ENCODE data around the gene VIPR2. TPM values are rescaled to one million over a fixed set of nuclear protein-coding genes. Genes with fewer than 3 reads are reported as not detected.

The VIPR2 gene
- total RNA-seq, 1 experiment from 2014 or later, result not detected

DNA sequence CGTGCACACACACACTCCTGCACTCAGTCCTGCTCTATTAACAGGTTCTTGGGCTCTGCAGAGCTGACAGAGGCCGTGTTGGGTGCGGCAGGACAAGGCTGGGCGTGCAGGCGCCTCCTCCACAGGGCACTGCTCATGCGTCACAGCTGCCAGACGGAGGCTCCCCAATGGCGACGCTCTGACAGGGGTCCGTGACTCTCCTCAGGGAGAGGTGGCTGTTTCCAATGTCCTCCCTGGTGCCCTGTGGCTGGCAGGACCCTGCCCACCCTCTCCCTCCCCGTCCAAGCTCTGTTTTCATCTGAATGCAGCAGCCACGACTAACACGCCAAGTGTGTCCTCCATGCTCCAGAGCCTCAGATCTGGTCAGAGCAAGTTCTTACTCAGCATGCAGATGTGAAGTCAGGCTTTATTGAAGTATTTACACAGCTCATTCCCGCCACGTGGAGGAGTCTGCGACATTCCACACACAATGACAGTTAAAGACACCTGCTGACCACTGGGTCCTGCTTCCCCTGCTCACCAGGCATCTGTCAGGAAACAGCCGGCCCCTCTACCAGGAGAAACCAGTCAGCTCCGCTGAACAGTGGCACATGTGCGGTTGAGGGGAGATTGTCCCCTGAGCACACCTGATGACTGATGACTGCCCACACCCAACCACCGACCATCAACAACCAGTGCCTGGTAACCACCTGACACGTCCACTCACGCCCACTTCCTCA is 116.7 kb downstream of the VIPR2 start:
- Histone ChIP-seq H3K9me3 (replicated peaks) (no peaks in the 10 kb centered on the region), H3K27me3 (replicated peaks) (peaks cover 5% of the 10 kb centered on the region), H3K36me3 (no peaks in the 10 kb centered on the region), H3K4me3 (no peak overlapping the region), H3K4me1 (replicated peaks) (peaks cover 4% of the 10 kb centered on the region; the same call in 1 of the 2 replicates), H3K27ac (no peak overlapping the region)
- peak in 1 of 2 experiments; percentile 25 for DNase-seq (ENCODE audit: low read depth in 1 of 2, low spot score in 2 of 2)

DNA sequence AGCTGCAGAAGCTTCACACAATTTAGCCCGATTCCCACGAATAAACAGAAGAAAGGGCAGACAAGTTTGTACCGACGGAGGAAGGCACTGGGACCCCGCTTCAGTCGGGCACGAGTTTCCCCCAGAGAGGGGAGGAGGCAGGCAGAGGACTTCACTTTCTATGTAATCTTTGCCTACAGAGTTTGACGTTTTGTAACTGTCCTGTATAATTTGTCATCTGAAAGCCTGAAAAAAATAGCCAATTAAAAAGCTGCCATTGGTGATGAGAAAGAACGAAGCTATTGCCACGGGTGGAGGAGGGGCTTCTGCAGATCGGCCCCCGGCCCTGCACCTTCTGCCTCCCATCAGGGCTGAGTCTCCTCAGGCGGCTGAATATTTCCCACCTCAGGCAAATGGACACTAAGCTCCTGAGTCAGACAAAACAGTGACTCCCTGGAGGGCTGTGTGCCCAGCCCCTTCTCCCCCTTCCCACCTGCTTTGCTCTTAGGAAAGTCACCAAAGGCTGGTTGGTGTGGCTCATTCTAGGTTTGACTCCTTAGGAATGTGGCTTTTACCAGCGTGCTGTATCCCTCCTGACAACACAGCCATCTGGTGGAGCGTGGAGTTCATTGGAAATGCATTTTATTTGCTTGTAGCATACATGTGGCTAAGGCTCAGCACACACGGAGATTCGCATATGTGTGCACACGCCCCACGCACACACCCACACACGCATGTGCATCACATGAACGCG is 117.4 kb downstream of the VIPR2 start:
- Histone ChIP-seq H3K36me3 (no peaks in the 10 kb centered on the region), H3K27me3 (replicated peaks) (peaks cover 5% of the 10 kb centered on the region), H3K9me3 (replicated peaks) (no peaks in the 10 kb centered on the region), H3K27ac (no peak overlapping the region), H3K4me1 (replicated peaks) (peaks cover 4% of the 10 kb centered on the region; the same call in 1 of the 2 replicates), H3K4me3 (no peak overlapping the region)
- peak in 1 of 2 experiments; percentile 21 for DNase-seq (ENCODE audit: low read depth in 1 of 2, low spot score in 2 of 2)

DNA sequence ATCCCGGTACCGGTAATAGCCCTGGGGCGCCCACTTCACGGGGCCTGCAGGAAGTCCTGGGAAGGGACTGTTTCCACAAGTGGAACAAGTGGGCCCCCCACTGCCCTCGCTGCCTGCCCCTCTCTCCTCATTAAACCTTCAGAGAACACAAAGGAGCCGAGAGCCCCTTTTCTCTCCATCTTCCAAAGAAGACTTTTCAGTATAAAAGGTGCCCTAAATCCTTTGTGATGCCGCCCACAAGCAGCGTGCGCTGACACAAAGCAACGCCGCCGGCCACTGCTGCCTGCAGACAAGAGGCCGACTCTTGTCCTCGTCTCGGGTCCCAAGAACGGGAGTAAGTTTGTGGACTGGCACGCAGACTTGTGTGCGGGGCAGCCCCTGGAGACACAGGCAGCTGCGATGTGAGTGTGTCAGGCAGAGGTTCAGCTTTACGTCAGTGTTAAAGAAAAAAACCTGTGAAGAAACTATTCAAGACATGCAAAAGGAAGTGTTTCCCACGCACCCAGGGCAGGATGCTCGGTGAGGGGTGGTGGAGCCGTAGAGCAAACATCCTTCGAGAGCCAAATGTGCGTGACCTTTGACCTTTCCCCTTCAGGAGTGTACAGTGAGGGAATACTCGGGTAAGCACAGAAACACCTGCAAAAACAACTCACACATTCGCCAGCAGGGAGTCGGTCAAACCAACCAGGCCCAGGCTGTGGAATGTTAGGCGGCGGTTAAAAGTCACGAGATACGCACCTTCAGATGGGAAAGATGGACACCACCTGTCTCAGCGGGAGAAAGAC is 118.2 kb downstream of the VIPR2 start:
- DNase-seq (ENCODE audit: low read depth in 1 of 2, low spot score in 2 of 2), result peak in 1 of 2 experiments; percentile 28
- Histone ChIP-seq H3K4me3 (no peak overlapping the region), H3K27ac (no peak overlapping the region), H3K36me3 (no peaks in the 10 kb centered on the region), H3K4me1 (replicated peaks) (peaks cover 4% of the 10 kb centered on the region; the same call in 1 of the 2 replicates), H3K9me3 (replicated peaks) (no peaks in the 10 kb centered on the region), H3K27me3 (replicated peaks) (peaks cover 5% of the 10 kb centered on the region)

DNA sequence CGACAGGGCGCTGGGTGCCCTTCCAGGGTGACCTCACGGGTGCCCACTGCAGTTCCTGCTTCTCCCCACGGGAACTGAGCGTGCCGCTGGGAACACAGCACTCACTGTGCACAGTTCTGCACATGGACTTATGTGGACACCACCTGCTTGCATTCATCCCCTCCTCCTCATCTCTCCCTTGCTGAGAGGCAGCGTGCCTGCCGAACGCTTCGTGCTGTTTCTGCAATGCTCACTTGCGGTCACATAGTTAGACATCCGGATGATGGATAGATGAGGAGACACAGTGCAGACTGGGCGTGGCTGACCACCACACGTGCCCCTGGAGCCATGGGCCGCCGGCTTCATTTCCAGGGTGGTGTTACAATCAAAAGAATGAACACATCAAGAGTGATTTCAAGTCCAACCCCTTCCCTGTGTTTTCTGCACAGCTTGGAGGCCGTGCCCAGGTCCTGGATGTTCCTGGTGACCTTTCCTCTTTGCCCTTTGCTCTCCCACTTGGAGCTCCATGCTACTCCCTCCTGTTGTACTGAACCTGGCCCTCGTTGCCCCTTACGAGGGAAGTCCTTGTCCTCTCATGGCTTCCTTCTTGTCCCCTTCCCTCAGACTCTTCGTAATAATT is 119.4 kb downstream of the VIPR2 start:
- Histone ChIP-seq H3K36me3 (no peaks in the 10 kb centered on the region), H3K9me3 (replicated peaks) (no peaks in the 10 kb centered on the region), H3K4me3 (no peak overlapping the region), H3K27me3 (replicated peaks) (no peaks in the 10 kb centered on the region; the same call in 1 of the 2 replicates), H3K4me1 (replicated peaks) (no peaks in the 10 kb centered on the region), H3K27ac (no peak overlapping the region)
- DNase-seq (ENCODE audit: low read depth in 1 of 2, low spot score in 2 of 2), result peak in 1 of 2 experiments; percentile 8

DNA sequence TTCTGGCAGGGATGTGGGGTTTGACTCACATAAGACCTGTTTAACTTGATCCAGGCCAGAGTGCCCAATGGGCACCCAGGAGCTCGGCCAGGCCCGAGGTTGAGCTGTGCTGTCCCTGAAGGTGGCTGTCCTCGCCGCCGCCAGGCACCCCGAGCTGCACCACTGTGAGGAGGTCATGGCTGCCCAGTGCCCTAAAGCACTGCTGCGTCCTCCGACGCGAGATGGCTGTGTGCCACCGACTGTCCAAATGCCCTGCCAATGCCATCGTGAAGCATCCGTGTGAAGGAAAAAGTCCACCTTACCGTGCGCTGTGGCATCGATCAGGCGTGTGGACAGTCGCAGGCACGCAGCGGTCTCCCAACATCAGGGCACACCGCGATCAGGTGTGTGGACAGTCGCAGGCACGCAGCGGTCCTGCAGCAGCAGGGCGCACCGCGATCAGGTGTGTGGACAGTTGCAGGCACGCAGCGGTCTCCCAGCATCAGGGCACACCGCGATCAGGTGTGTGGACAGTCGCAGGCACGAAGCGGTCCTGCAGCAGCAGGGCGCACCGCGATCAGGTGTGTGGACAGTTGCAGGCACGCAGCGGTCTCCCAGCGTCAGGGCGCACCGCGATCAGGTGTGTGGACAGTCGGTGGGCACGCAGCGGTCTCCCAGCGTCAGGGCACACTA is 120.3 kb downstream of the VIPR2 start:
- H3K27ac ChIP-seq, result no peak overlapping the region
- no peaks in the 10 kb centered on the region for H3K27me3 ChIP-seq (replicated peaks)
- no peaks in the 10 kb centered on the region for H3K36me3 ChIP-seq
- no peaks in the 10 kb centered on the region for H3K9me3 ChIP-seq (replicated peaks)
- no peaks in the 10 kb centered on the region for H3K4me1 ChIP-seq (replicated peaks)
- DNase-seq (ENCODE audit: low read depth in 1 of 2, low spot score in 2 of 2), result no peak
- H3K4me3 ChIP-seq, result no peak overlapping the region

DNA sequence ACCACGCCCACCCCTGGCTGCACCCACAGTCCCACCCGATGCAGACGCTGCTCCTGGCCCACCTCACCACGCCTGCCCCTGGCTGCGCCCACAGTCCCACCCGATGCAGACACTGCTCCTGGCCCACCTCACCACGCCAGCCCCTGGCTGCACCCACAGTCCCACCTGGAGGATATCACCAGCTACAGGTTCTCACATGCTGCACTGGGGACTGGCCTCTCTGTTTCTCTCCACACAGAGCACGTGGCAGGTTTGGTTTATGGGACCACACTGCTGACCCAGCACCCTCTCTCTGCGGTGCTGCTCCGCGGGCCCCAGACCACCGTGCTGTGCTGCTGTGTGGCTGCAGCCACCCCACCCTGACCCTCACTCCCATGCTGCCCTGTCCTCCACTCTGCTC is 120.9 kb downstream of the VIPR2 start:
- no peak overlapping the region for H3K4me3 ChIP-seq
- H3K36me3 ChIP-seq, result no peaks in the 10 kb centered on the region
- no peaks in the 10 kb centered on the region for H3K27me3 ChIP-seq (replicated peaks)
- H3K9me3 ChIP-seq (replicated peaks), result no peaks in the 10 kb centered on the region
- H3K27ac ChIP-seq, result no peak overlapping the region
- H3K4me1 ChIP-seq (replicated peaks), result no peaks in the 10 kb centered on the region
- no peak for DNase-seq (ENCODE audit: low read depth in 1 of 2, low spot score in 2 of 2)

DNA sequence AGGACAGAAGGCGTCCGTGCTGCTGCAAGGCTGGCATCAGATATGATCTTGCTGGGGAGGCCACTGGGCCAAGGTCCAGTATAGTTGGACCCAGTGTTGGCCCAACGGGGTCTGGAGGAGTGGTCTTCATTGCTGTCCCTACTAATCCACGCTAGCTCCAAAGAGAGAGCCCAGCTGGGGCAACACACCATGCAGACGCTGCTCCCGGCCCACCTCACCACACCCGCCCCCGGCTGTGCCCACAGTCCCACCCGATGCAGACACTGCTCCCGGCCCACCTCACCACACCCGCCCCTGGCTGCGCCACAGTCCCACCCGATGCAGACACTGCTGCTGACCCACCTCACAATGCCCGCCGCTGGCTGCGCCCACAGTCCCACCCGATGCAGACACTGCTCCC is 121.5 kb downstream of the VIPR2 start:
- H3K9me3 ChIP-seq (replicated peaks), result no peaks in the 10 kb centered on the region
- H3K27me3 ChIP-seq (replicated peaks), result no peaks in the 10 kb centered on the region
- H3K36me3 ChIP-seq, result no peaks in the 10 kb centered on the region
- H3K27ac ChIP-seq, result no peak overlapping the region
- DNase-seq (ENCODE audit: low read depth in 1 of 2, low spot score in 2 of 2), result no peak
- no peak overlapping the region for H3K4me3 ChIP-seq
- no peaks in the 10 kb centered on the region for H3K4me1 ChIP-seq (replicated peaks)

DNA sequence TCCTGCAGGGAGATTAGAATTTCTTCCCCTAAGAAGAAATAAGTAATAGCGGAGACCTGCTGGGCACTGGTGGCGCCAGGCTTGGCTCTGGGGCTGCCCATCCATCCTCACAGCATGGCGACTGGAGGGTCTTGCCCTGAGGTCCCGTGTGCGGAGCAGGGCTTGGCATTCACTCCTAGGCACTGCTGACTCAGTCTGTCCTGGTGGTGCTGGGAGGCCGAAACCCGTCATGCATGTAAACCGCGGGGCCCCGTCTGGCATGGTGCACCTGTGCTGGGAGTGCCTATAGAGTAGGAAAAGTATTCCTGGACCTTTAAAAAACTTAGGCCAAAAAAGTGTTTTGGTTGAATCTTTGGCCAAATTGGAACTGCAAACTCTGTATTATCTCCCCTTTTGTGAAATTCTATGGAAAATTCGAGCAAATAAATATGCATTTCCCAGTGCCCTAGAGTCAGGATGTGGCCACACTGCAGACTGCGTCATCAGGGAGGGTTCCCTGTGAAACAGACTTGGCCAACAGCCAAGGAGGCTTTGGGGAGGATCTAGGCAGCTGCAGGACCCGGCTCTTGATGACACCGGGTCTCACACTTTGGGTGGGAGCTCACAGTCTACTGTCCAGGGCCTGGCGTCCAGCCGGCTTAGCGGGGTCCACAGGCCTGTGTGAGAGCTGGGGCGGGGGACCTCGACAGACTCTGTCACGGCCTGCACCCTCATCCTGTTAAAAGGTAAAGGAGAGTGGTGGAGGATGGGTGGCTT is 122.3 kb downstream of the VIPR2 start:
- H3K27ac ChIP-seq, result no peak overlapping the region

DNA sequence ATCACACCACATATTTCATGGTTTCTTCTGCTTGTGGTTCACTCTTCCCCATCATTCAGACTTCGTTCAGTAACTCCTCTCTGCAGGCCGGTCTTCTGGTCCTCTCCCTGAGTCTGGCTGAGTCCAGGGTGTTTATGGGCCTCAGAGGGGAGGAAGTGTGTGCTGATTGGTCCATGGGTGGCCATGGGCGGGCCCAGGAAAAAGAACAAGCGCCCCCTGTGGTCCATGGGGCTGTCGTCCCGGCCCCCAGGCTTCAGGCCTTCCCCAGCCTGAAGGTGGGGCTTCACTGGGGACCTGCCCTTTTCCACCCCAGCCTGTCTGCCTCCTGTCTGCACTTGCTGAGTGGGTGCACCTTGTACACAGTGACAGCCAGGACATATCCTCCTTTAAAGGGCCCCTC is 123.7 kb downstream of the VIPR2 start:
- Histone ChIP-seq H3K4me1 (replicated peaks) (no peaks in the 10 kb centered on the region), H3K27me3 (replicated peaks) (no peaks in the 10 kb centered on the region), H3K4me3 (no peak overlapping the region), H3K9me3 (replicated peaks) (no peaks in the 10 kb centered on the region), H3K27ac (no peak overlapping the region), H3K36me3 (no peaks in the 10 kb centered on the region)
- no peak for DNase-seq (ENCODE audit: low read depth in 1 of 2, low spot score in 2 of 2)

More for the DNA sequence above, 122.3 kb downstream of the VIPR2 start:
- H3K4me3 ChIP-seq, result no peak overlapping the region
- no peaks in the 10 kb centered on the region for H3K27me3 ChIP-seq (replicated peaks)
- no peaks in the 10 kb centered on the region for H3K36me3 ChIP-seq
- no peak for DNase-seq (ENCODE audit: low read depth in 1 of 2, low spot score in 2 of 2)
- H3K9me3 ChIP-seq (replicated peaks), result no peaks in the 10 kb centered on the region
- no peaks in the 10 kb centered on the region for H3K4me1 ChIP-seq (replicated peaks)

DNA sequence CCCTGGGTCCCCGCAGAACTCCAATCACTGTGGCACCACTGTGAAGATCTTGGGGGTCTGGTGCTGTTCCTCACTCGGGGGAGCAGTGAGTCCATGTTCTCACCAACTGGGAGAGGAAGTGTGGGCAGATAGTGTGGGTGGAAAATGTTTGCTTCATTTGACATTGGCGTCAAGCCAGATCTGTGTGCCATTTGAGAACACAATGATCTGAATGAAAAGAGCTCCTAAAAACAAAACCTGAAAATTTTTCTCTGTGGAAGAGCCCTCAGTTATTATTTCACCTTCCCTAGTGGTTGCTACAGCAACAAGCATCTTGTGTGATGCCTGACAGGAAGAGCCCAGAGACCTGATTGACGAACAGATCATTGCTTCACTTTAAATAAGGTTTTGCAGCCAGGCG is 125.6 kb downstream of the VIPR2 start:
- no peaks in the 10 kb centered on the region for H3K27me3 ChIP-seq (replicated peaks)
- no peak overlapping the region for H3K27ac ChIP-seq
- no peaks in the 10 kb centered on the region for H3K36me3 ChIP-seq
- no peak overlapping the region for H3K4me3 ChIP-seq
- H3K4me1 ChIP-seq (replicated peaks), result no peaks in the 10 kb centered on the region
- no peaks in the 10 kb centered on the region for H3K9me3 ChIP-seq (replicated peaks)
- no peak for DNase-seq (ENCODE audit: low read depth in 1 of 2, low spot score in 2 of 2)

DNA sequence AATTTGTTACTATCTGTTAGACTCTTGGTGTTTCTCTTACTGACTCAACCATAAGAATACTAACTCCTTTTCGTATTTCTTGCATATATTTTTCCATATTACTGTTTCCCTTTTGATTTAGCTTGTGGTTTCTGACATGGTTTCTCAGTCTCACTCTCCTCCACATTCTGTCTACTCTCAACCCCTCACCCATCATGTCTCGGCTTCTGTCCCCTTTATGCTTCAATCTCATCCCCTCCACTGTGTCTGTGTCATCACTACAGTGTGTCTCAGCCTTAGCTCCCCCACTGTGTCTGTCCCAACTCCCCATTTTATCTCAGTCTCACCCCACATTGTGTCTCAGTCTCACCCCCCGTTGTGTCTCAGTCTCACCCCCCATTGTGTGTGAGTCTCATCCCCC is 126.9 kb downstream of the VIPR2 start:
- no peaks in the 10 kb centered on the region for H3K9me3 ChIP-seq (replicated peaks)

DNA sequence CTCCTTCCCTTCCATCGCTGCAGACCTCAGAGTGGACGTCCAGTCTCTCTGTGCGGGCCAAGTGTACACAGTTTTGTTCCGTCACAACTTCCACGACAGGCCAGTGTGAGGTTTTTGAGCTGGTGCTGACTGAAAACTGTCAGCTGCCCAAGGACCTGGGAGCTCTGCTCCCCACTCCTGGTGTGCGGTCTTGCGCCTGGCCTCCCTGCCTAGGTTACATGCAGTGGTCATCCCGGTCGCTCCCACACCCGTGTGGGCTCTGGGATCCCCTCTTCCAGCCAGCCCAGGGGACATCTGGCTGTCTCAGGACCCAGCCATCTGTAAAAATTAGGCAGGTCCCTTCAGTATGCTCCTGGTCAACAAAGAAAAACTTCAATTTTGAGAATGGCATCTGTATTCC is 127.5 kb downstream of the VIPR2 start:
- Histone ChIP-seq H3K9me3 (replicated peaks) (no peaks in the 10 kb centered on the region), H3K4me1 (replicated peaks) (no peaks in the 10 kb centered on the region), H3K27ac (no peak overlapping the region), H3K36me3 (no peaks in the 10 kb centered on the region), H3K27me3 (replicated peaks) (no peaks in the 10 kb centered on the region), H3K4me3 (no peak overlapping the region)
- DNase-seq (ENCODE audit: low read depth in 1 of 2, low spot score in 2 of 2), result no peak

More for the DNA sequence above, 126.9 kb downstream of the VIPR2 start:
- no peaks in the 10 kb centered on the region for H3K27me3 ChIP-seq (replicated peaks)
- H3K4me3 ChIP-seq, result no peak overlapping the region
- no peaks in the 10 kb centered on the region for H3K4me1 ChIP-seq (replicated peaks)
- H3K36me3 ChIP-seq, result no peaks in the 10 kb centered on the region
- no peak for DNase-seq (ENCODE audit: low read depth in 1 of 2, low spot score in 2 of 2)
- no peak overlapping the region for H3K27ac ChIP-seq
